Fibroblast of mammary gland (primary cell): ENCODE results near the gene JARID2.

Experiments used
- DNase-seq: peaks from one replicate; pipeline ENCODE4 v3.0.0-alpha.2; 2010; ENCODE audit warnings: low read depth
- H3K4me3 ChIP-seq: 2 replicates; pipeline ENCODE4 v1.5.1; 2011; ENCODE audit warnings: low read depth, mild to moderate bottlenecking, low read length, moderate library complexity; ENCODE audit not compliant: control insufficient read depth
- TF ChIP-seq, protein P1 (sequence below): conservative IDR thresholded peaks from 2 replicates; pipeline ENCODE4 v1.5.1; 2011; ENCODE audit warnings: low read depth, low read length, inconsistent platforms; ENCODE audit not compliant: control insufficient read depth, insufficient read depth

Gene JARID2

DNA sequence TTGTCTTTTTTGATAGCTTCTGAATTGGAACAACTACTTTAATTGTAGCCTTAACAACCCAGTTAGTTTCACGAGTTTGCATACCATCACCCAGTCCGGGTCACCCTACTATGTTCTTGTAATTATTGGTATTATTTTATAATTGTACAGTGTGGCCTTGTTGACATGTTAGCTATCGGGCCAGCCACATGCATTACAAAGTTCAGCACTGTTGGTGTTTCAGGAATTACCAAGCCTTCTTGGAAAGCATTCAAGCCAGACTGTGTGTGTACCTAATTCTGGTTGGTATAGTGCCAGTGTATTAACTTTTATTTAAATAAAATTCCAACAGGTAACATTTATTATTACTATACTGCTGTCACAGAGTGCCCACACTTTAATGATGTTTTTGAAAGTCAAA lies 150.9 kb downstream of the JARID2 start:
- TF ChIP-seq, protein P1, sequence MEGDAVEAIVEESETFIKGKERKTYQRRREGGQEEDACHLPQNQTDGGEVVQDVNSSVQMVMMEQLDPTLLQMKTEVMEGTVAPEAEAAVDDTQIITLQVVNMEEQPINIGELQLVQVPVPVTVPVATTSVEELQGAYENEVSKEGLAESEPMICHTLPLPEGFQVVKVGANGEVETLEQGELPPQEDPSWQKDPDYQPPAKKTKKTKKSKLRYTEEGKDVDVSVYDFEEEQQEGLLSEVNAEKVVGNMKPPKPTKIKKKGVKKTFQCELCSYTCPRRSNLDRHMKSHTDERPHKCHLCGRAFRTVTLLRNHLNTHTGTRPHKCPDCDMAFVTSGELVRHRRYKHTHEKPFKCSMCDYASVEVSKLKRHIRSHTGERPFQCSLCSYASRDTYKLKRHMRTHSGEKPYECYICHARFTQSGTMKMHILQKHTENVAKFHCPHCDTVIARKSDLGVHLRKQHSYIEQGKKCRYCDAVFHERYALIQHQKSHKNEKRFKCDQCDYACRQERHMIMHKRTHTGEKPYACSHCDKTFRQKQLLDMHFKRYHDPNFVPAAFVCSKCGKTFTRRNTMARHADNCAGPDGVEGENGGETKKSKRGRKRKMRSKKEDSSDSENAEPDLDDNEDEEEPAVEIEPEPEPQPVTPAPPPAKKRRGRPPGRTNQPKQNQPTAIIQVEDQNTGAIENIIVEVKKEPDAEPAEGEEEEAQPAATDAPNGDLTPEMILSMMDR = no peak
- H3K4me3 ChIP-seq = no peak overlapping the region
- DNase-seq = no peak

- DNase-seq = no peak
- TF ChIP-seq, protein P1 = no peak
- H3K4me3 ChIP-seq = no peak overlapping the region
Observed at GRCh38 chr6:15398633-15399275, 152.9 kb downstream of the JARID2 start.

DNA sequence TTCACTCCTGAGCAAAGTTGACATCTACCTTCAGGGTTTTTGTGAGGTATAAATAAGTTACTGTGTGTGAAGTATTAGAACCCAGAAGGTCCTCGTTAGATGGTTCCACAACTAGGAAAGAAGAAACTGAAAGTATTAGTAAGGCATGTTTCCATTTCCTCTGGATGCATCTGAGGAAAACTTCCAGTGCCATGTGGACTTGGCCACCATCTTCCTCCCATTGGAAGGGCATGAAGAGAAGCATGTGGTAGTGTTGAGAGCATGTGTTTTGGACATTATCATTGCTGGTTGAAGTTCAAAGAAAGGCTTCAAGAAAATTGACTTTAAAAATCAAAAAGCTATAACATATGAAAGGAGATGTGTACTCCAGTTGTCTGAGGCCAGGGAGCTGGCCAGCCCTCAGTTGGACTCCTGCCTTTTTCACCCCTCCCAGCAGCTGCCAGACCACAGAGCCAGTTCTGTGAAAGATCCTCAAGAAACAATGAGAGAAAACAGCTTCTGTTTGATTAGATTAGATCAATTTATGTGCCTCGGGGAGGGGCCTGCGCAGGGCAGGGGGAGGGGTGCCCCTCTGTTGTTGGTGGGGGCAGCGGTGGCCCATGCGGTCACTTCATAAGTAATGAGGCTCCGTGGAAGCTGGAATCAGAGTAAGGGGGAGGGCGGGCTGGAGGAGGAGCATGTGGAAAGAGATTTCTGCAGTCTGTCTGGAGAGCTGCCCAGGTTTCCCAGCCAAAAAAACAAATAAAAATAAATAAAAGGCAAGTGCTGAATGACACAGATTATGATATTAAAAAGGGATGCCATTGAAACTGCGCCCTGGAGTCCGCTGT lies 154.0 kb downstream of the JARID2 start:
- peak overlapping the region; percentile 9 for H3K4me3 ChIP-seq
- peak; percentile 82 for DNase-seq
- TF ChIP-seq, protein P1 = no peak

DNA sequence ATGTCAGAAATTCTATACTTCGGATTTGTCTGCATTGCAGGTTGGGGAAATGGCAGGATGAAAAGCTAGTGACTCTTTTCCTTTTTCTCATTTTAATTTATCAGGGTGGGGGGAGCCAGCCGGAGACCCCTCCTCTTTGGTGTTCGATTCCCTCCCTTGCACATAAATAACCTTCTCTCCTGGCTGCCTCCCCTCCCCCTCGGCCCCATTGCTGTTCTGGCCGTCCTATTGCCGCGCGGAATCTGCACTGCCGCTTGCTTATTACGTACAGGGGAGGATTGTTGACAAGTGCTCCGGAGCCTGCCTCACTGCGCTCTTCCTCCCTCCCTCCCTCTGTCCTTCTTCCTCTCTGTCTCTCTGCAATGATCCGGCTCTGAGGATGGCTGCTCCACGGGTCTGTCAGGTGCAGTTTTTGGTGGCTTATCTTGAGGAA lies 154.7 kb downstream of the JARID2 start:
- peak overlapping the region; percentile 9 for H3K4me3 ChIP-seq
- TF ChIP-seq, protein P1 = no peak
- DNase-seq = no peak

- TF ChIP-seq, protein P1 = no peak
- no peak overlapping the region for H3K4me3 ChIP-seq
- DNase-seq = no peak
Observed at GRCh38 chr6:15401120-15401519, 155.3 kb downstream of the JARID2 start.

GRCh38 chr6:15401769-15402250 lies 155.9 kb downstream of the JARID2 start:
- TF ChIP-seq, protein P1 = no peak
- no peak overlapping the region for H3K4me3 ChIP-seq
- no peak for DNase-seq
